Keratinocyte (primary cell): ENCODE measurements around the gene CNTNAP5. TPM values are rescaled to one million over a fixed set of nuclear protein-coding genes. Genes with fewer than 3 reads are reported as not detected.

Experiments
- DNase-seq: peaks from one replicate; pipeline ENCODE4 v3.0.0-alpha.2; 2011; ENCODE audit warnings: low read depth, missing footprints, low spot score
- FAIRE-seq: peaks from 2 replicates; lab custom pipeline; 2011; peaks lifted over from hg19 to GRCh38; lab: Jason Lieb, UNC
- H2AFZ ChIP-seq: 2 replicates; pipeline ENCODE4 v1.6.0; 2012; ENCODE audit warnings: low read length, control low read depth, inconsistent platforms; ENCODE audit not compliant: control insufficient read depth
- H3K27ac ChIP-seq: 2 replicates; pipeline ENCODE4 v1.5.1; 2011; ENCODE audit warnings: low read length; ENCODE audit not compliant: control insufficient read depth, insufficient read depth
- H3K27me3 ChIP-seq: 3 replicates; pipeline ENCODE4 v1.6.0; 2011; ENCODE audit warnings: low read length; ENCODE audit not compliant: control insufficient read depth, insufficient read depth; ENCODE audit errors: extremely low read depth
- H3K36me3 ChIP-seq, 2 experiments: 2 replicates in 1 of 2; 3 replicates in 1 of 2; pipeline ENCODE4 v1.5.1; 2011; ENCODE audit warnings: low read length in 2 of 2, mild to moderate bottlenecking in 1 of 2; ENCODE audit not compliant: control insufficient read depth in 2 of 2, insufficient read depth in 2 of 2; ENCODE audit errors: extremely low read depth in 1 of 2
- H3K4me1 ChIP-seq: 3 replicates; pipeline ENCODE4 v1.5.1; 2011; ENCODE audit warnings: low read length; ENCODE audit not compliant: control insufficient read depth, insufficient read depth; ENCODE audit errors: extremely low read depth
- H3K4me2 ChIP-seq: 3 replicates; pipeline ENCODE4 v1.6.0; 2011; ENCODE audit warnings: low read depth, low read length; ENCODE audit not compliant: control insufficient read depth, insufficient read depth; ENCODE audit errors: extremely low read depth
- H3K4me3 ChIP-seq, 3 experiments: fragments of 200-600 bp in 1 of 3; sonication (generic) in 1 of 3; 2 replicates in 2 of 3; 3 replicates in 1 of 3; pipeline ENCODE4 v1.5.1; 2011 to 2016; ENCODE audit warnings: low read length in 3 of 3, mild to moderate bottlenecking in 3 of 3, control low read depth in 2 of 3, inconsistent platforms in 1 of 3, low read depth in 1 of 3, mixed read lengths in 1 of 3, mixed run types in 1 of 3, moderate library complexity in 1 of 3; ENCODE audit not compliant: control insufficient read depth in 2 of 3, insufficient read depth in 2 of 3; ENCODE audit errors: extremely low read depth in 1 of 3
- H3K79me2 ChIP-seq: 2 replicates; pipeline ENCODE4 v1.6.0; 2012; ENCODE audit warnings: low read length; ENCODE audit not compliant: control insufficient read depth, insufficient read depth
- H3K9ac ChIP-seq: 3 replicates; pipeline ENCODE4 v1.6.0; 2011; ENCODE audit warnings: low read length; ENCODE audit not compliant: control insufficient read depth, insufficient read depth; ENCODE audit errors: extremely low read depth
- H3K9me1 ChIP-seq: 3 replicates; pipeline ENCODE4 v1.6.0; 2011; ENCODE audit warnings: low read length; ENCODE audit not compliant: control insufficient read depth, insufficient read depth; ENCODE audit errors: extremely low read depth
- H3K9me3 ChIP-seq: 2 replicates; pipeline ENCODE4 v1.5.1; 2012; ENCODE audit warnings: low read depth, low read length; ENCODE audit not compliant: control insufficient read depth
- H4K20me1 ChIP-seq: 3 replicates; pipeline ENCODE4 v1.6.0; 2011; ENCODE audit warnings: low read length; ENCODE audit not compliant: control insufficient read depth, insufficient read depth; ENCODE audit errors: extremely low read depth
- EZH2 ChIP-seq: IDR thresholded peaks from one replicate; pipeline ENCODE4 v1.6.1; 2012; ENCODE audit warnings: inconsistent platforms, mild to moderate bottlenecking, low read length, moderate library complexity
- dilution Hi-C: fragments of 300-500 bp; cut with MboI; formaldehyde crosslinking; loops from one replicate; pipeline ENCODE4 v1.7.0; 2020; ENCODE audit warnings: low sequenced_read_pairs; ENCODE audit not compliant: extremely low pct_ligation_motif_present
- polyA plus RNA-seq, 5 experiments: library from polyadenylated mRNA; depleted of rRNA in 3 of 5; stranded (reverse) in 3 of 5; stranded (forward) in 1 of 5; unstranded in 1 of 5; fragments of >200 nt; gene quantifications; 1 replicate in 1 of 5; 2 replicates in 3 of 5; 3 replicates in 1 of 5; pipeline versions ENCODE4 v1.2.1 to v1.2.3, GENCODE V29; 2011 to 2012; ENCODE audit warnings: missing spikeins in 2 of 5, low read depth in 1 of 5, low replicate concordance in 1 of 5
- TF ChIP-seq, protein P1 (sequence below), 3 experiments: IDR thresholded peaks in 1 of 3; conservative IDR thresholded peaks in 1 of 3; optimal IDR thresholded peaks in 1 of 3; 2 replicates in 2 of 3; 3 replicates in 1 of 3; pipeline versions ENCODE3 to v1.5.1; 2011; ENCODE audit warnings: low read length in 3 of 3, mild to moderate bottlenecking in 3 of 3, moderate library complexity in 2 of 3, control low read depth in 1 of 3, inconsistent platforms in 1 of 3; ENCODE audit not compliant: insufficient read depth in 2 of 3; ENCODE audit errors: extremely low read depth in 1 of 3

Gene CNTNAP5
- polyA plus RNA-seq, 1 donor (not counting 4 experiments of a cell fraction or from before 2014, with no cell fraction given): not detected

DNA sequence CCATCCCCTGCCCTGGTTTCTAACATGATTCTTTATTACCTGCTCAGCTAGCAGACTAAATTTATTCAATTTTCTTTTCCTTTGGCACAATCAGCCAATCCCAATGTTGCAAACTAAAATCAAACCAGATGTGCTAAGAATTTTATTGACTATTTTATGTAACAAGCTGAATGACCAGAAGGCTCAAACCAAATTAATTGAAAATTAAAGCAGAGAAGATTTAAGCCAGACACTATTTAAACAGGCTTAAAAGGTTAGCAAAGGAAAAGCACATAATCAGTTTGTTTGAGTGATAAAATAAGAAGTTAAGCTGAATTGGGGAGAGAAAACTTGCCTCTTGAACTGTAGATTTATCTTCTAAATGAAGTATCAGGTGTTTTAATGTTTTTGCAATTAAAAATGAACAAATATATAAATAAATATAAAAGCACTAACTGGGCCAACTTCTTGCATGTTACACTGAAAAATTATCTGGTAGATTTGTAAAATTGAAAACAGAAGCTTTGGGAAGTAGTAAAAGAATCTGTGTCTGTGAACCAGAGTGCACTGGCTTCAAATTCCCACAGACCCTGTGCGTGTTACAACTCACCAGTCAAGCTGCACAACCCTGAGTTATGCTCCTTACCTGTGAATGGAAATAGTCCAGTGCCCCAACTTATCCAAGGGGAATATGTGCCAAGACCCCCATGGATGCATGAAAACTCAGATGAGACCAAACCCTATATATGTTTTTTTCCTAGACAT lies 283.4 kb downstream of the CNTNAP5 start:
- TF ChIP-seq, protein P1, sequence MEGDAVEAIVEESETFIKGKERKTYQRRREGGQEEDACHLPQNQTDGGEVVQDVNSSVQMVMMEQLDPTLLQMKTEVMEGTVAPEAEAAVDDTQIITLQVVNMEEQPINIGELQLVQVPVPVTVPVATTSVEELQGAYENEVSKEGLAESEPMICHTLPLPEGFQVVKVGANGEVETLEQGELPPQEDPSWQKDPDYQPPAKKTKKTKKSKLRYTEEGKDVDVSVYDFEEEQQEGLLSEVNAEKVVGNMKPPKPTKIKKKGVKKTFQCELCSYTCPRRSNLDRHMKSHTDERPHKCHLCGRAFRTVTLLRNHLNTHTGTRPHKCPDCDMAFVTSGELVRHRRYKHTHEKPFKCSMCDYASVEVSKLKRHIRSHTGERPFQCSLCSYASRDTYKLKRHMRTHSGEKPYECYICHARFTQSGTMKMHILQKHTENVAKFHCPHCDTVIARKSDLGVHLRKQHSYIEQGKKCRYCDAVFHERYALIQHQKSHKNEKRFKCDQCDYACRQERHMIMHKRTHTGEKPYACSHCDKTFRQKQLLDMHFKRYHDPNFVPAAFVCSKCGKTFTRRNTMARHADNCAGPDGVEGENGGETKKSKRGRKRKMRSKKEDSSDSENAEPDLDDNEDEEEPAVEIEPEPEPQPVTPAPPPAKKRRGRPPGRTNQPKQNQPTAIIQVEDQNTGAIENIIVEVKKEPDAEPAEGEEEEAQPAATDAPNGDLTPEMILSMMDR (optimal IDR thresholded peaks at IDR 0.05 in 1 of 3, IDR thresholded peaks at IDR 0.05 in 1 of 3, conservative IDR thresholded peaks at IDR 0.05 in 1 of 3; ENCODE audit: extremely low read depth in 1 of 3, insufficient read depth in 2 of 3, low read length in 3 of 3): no peak
- TF ChIP-seq EZH2: no peak
- no peaks in the 10 kb centered on the region for H3K4me1 ChIP-seq
- H2AFZ ChIP-seq: no peak overlapping the region
- DNase-seq (no peak), FAIRE-seq (no peak)
- peaks cover 3% of the 10 kb centered on the region for H3K9me3 ChIP-seq
- H3K9me1 ChIP-seq: no peaks in the 10 kb centered on the region
- no peaks in the 10 kb centered on the region for H3K27me3 ChIP-seq
- no peaks in the 10 kb centered on the region for H3K79me2 ChIP-seq
- H3K4me3 ChIP-seq: no peak overlapping the region
- no peaks in the 10 kb centered on the region for H3K36me3 ChIP-seq
- dilution Hi-C loops: no loop called here
- H3K9ac ChIP-seq: no peak overlapping the region
- no peaks in the 10 kb centered on the region for H4K20me1 ChIP-seq
- no peak overlapping the region for H3K4me2 ChIP-seq
- no peak overlapping the region for H3K27ac ChIP-seq

DNA sequence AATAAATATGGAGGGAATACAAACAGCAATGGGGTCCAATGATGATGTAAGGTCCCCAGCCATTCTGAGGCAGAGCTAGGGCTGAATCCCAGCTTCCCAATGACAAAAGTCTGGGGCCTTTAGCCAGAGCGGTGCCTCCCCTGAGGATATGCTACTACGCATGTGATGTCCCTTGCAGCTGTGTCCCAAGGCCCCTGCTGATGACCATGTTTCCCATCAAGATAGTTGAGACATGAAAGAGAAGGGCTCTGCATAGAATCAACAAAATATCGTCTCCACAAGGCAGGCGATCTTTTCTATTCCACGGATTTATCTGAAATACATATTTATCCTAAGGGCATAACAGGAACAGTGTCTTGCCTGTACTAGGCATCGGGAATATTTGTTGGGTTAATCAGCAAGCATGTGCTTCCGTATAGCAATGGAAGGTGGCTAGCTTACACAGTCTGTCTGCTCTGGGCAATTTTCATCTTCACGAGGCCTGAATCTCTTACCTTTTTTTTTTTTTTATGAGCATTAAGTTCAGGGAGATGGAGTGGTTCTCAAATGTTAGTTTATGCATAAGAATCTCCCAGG lies 284.6 kb downstream of the CNTNAP5 start:
- Histone ChIP-seq H4K20me1 (no peaks in the 10 kb centered on the region), H2AFZ (no peak overlapping the region), H3K4me2 (no peak overlapping the region), H3K27me3 (no peaks in the 10 kb centered on the region), H3K9ac (no peak overlapping the region), H3K4me1 (no peaks in the 10 kb centered on the region), H3K79me2 (no peaks in the 10 kb centered on the region), H3K36me3 (no peaks in the 10 kb centered on the region), H3K9me3 (peaks cover 3% of the 10 kb centered on the region), H3K27ac (no peak overlapping the region), H3K9me1 (no peaks in the 10 kb centered on the region), H3K4me3 (no peak overlapping the region)
- DNase-seq (no peak), FAIRE-seq (no peak)
- dilution Hi-C loops: no loop called here
- TF ChIP-seq, protein P1 (optimal IDR thresholded peaks at IDR 0.05 in 1 of 3, IDR thresholded peaks at IDR 0.05 in 1 of 3, conservative IDR thresholded peaks at IDR 0.05 in 1 of 3; ENCODE audit: extremely low read depth in 1 of 3, insufficient read depth in 2 of 3, low read length in 3 of 3): no peak
- no peak for TF ChIP-seq EZH2
